Gastrocnemius medialis (tissue), 4 donors: ENCODE data around the gene SMCO2. TPM values are rescaled to one million over a fixed set of nuclear protein-coding genes. Genes with fewer than 3 reads are reported as not detected.

ENCODE experiments used
- ATAC-seq, 2 donors: fragments of 150-250 bp; one replicate each; pipeline ENCODE4 v1.9.1; 2016
- DNase-seq, 2 donors: peaks; one replicate each; pipeline ENCODE4 v3.0.0-alpha.2; 2019
- H3K27ac ChIP-seq, 4 donors: fragments of 200-600 bp; sonication (generic); 1 replicate in 1 of 4; 2 replicates in 3 of 4; pipeline ENCODE4 v1.5.1; 2016 to 2018; ENCODE audit warnings: mild to moderate bottlenecking in 2 of 4, moderate library complexity in 1 of 4
- H3K27me3 ChIP-seq, 3 donors: fragments of 200-600 bp; sonication (generic) in 2 of 3; 1 replicate in 1 of 3; 2 replicates in 2 of 3; pipeline versions ENCODE4 v1.5.1 to v1.6.0; 2016 to 2019; ENCODE audit warnings: mild to moderate bottlenecking in 1 of 3, moderate library complexity in 1 of 3
- H3K36me3 ChIP-seq, 2 donors: fragments of 200-600 bp; sonication (generic) in 1 of 2; one replicate each; pipeline ENCODE4 v1.5.1; 2017 to 2018
- H3K4me1 ChIP-seq, 2 donors: fragments of 200-600 bp; sonication (generic) in 1 of 2; one replicate each; pipeline ENCODE4 v1.5.1; 2016 to 2017; ENCODE audit warnings: mild to moderate bottlenecking in 2 of 2
- H3K4me3 ChIP-seq, 4 donors: fragments of 200-600 bp; sonication (generic) in 3 of 4; 1 replicate in 1 of 4; 2 replicates in 3 of 4; pipeline ENCODE4 v1.5.1; 2016 to 2019; ENCODE audit warnings: mild to moderate bottlenecking in 2 of 4
- H3K9me3 ChIP-seq, 3 donors: fragments of 200-600 bp; sonication (generic) in 2 of 3; 1 replicate in 1 of 3; 2 replicates in 2 of 3; pipeline ENCODE4 v1.5.1; 2016 to 2019
- CTCF ChIP-seq, 5 experiments: fragments of 450-650 bp in 3 of 5; fragments of 200-600 bp in 2 of 5; sonication (generic) in 2 of 5; IDR thresholded peaks in 4 of 5; conservative IDR thresholded peaks in 1 of 5; 1 replicate in 4 of 5; 2 replicates in 1 of 5; pipeline ENCODE4 v1.5.1; 2016 to 2019; ENCODE audit warnings: antibody characterized with exemption in 5 of 5, mild to moderate bottlenecking in 3 of 5, moderate library complexity in 3 of 5
- POLR2A ChIP-seq, 2 donors: fragments of 450-650 bp; IDR thresholded peaks; one replicate each; pipeline ENCODE4 v1.6.1; 2017; ENCODE audit warnings: antibody characterized with exemption in 2 of 2, mild to moderate bottlenecking in 2 of 2, moderate library complexity in 2 of 2
- in situ Hi-C, 4 donors: fragments of 200-750 bp; cut with MboI; loops; one replicate each; pipeline versions ENCODE4 v1.15.0 to v1.8.0; 2017; ENCODE audit warnings: low sequenced_read_pairs in 4 of 4
- intact Hi-C: fragments of 100-400 bp; cut with DNase I; formaldehyde crosslinking; loops from one replicate; pipeline ENCODE4 v1.15.1; 2023; ENCODE audit warnings: low total_unique reads
- total RNA-seq, 4 donors: library from RNA; depleted of rRNA; stranded (reverse); fragments of >200 nt; gene quantifications; one replicate each; pipeline versions ENCODE4 v1.1.0 to v1.2.3, GENCODE V29; 2016

SMCO2 gene
- total RNA-seq, 4 donors from 2014 or later = not detected

- Histone ChIP-seq H3K4me1 (no peaks in the 10 kb centered on the region), H3K27me3 (no peaks in the 10 kb centered on the region), H3K27ac (no peak overlapping the region), H3K9me3 (no peaks in the 10 kb centered on the region), H3K36me3 (no peaks in the 10 kb centered on the region), H3K4me3 (no peak overlapping the region)
- ATAC-seq (no peak), DNase-seq (no peak)
- intact Hi-C loops (no loop called here), in situ Hi-C loops (no loop called here)
- TF ChIP-seq CTCF (IDR thresholded peaks at IDR 0.05 in 4 of 5, conservative IDR thresholded peaks at IDR 0.05 in 1 of 5) = no peak
- no peak for TF ChIP-seq POLR2A (IDR thresholded peaks at IDR 0.05)
Observed at GRCh38 chr12:27462851-27463250, 16.3 kb downstream of the SMCO2 start.

- H3K9me3 ChIP-seq = no peaks in the 10 kb centered on the region
- no peak for DNase-seq
- no peaks in the 10 kb centered on the region for H3K27me3 ChIP-seq
- ATAC-seq = no peak
- H3K4me3 ChIP-seq = no peak overlapping the region
- no peaks in the 10 kb centered on the region for H3K4me1 ChIP-seq
- in situ Hi-C loops = no loop called here
- H3K36me3 ChIP-seq = no peaks in the 10 kb centered on the region
- no peak for TF ChIP-seq POLR2A (IDR thresholded peaks at IDR 0.05)
- TF ChIP-seq CTCF (IDR thresholded peaks at IDR 0.05 in 4 of 5, conservative IDR thresholded peaks at IDR 0.05 in 1 of 5) = no peak
- no peak overlapping the region for H3K27ac ChIP-seq
- intact Hi-C loops = no loop called here
Observed at GRCh38 chr12:27463511-27464219, 17.1 kb downstream of the SMCO2 start.

- DNase-seq (no peak), ATAC-seq (no peak)
- intact Hi-C loops (no loop called here), in situ Hi-C loops (no loop called here)
- H3K4me3 ChIP-seq = no peak overlapping the region
- no peaks in the 10 kb centered on the region for H3K4me1 ChIP-seq
- H3K9me3 ChIP-seq = no peaks in the 10 kb centered on the region
- no peaks in the 10 kb centered on the region for H3K36me3 ChIP-seq
- no peak overlapping the region for H3K27ac ChIP-seq
- TF ChIP-seq POLR2A (IDR thresholded peaks at IDR 0.05) (no peak), CTCF (IDR thresholded peaks at IDR 0.05 in 4 of 5, conservative IDR thresholded peaks at IDR 0.05 in 1 of 5) (no peak)
- no peaks in the 10 kb centered on the region for H3K27me3 ChIP-seq
Observed at GRCh38 chr12:27464220-27464554, 17.7 kb downstream of the SMCO2 start.

- no peak for ATAC-seq
- Histone ChIP-seq H3K9me3 (no peaks in the 10 kb centered on the region), H3K4me3 (no peak overlapping the region), H3K27ac (no peak overlapping the region), H3K4me1 (no peaks in the 10 kb centered on the region), H3K27me3 (no peaks in the 10 kb centered on the region), H3K36me3 (no peaks in the 10 kb centered on the region)
- in situ Hi-C loops (no loop called here), intact Hi-C loops (no loop called here)
- no peak for DNase-seq
- no peak for TF ChIP-seq CTCF (IDR thresholded peaks at IDR 0.05 in 4 of 5, conservative IDR thresholded peaks at IDR 0.05 in 1 of 5)
- no peak for TF ChIP-seq POLR2A (IDR thresholded peaks at IDR 0.05)
Observed at GRCh38 chr12:27467641-27468040, 21.1 kb downstream of the SMCO2 start.

- in situ Hi-C loops (no loop called here), intact Hi-C loops (no loop called here)
- DNase-seq = no peak
- Histone ChIP-seq H3K4me1 (peaks cover 2 to 3% of the 10 kb centered on the region in 2 donors), H3K27me3 (no peaks in the 10 kb centered on the region), H3K36me3 (no peaks in the 10 kb centered on the region), H3K4me3 (no peak overlapping the region), H3K9me3 (no peaks in the 10 kb centered on the region), H3K27ac (no peak overlapping the region)
- no peak for ATAC-seq
- no peak for TF ChIP-seq POLR2A (IDR thresholded peaks at IDR 0.05)
- TF ChIP-seq CTCF (IDR thresholded peaks at IDR 0.05 in 4 of 5, conservative IDR thresholded peaks at IDR 0.05 in 1 of 5) = no peak
Observed at GRCh38 chr12:27468241-27468640, 21.7 kb downstream of the SMCO2 start.
